ENCODE measurements around the gene EFNA5.

EFNA5 gene

GRCh38 chr5:107414802-107415201, 255.9 kb downstream of the EFNA5 start:
- no peak for DNase-seq

DNA sequence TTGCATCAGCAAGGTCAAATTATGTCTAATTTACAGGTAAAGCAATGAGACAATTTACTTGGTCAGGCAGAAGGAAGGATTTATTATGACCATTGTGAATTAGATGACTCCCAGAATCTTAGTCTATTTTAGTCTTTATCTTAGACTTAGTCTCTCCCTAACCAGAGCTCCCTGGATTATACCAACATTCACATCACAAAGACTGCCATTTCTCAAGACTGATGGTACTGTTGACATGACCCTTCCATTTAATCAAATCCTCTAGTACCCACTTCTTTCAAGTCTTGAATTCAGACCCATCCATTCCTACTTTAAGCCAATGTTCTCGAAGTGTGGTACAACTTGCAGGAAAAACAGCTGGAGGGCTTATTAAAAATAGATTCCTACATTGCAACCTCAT, 257.0 kb downstream of the EFNA5 start:
- no peak for DNase-seq

GRCh38 chr5:107408564-107408963, 262.2 kb downstream of the EFNA5 start:
- DNase-seq = no peak

GRCh38 chr5:107407713-107408298, 262.9 kb downstream of the EFNA5 start:
- DNase-seq = no peak

DNA sequence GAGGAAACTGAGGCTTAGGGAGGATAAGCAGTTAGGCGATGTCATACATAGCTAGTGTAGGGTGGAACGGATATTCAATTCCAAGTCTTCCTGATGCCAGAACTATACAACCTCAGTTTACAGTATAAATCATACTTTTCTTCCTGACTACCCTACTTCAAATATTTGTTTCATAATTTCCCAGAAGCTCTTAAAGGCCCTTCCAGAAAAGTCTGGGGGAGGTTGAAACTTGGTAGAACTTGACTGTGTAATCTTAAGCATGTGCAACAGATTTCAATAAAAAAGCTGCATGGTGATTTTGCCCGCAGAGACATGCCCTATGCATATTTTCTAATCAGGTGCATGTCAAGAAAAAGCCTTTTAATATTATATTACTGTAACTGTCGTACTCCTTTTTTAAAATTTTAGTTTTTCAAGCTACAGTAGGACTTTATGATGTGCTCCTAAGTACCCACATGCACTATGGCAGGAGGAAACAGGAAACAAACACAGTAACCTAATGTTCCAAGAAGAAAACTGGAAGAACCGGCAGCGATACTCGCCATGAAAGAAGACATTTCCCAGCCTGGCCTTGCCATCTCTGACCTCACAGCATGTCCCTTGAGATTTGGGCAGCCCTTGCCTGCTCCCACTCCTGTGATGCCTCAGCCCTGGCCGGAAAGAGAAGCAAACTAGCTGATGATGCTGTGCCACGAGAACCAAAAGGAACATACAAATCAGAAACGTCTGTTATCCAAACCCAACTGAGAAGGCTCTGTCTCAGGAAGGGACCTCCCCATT, 266.0 kb downstream of the EFNA5 start:
- no peak for DNase-seq

DNA sequence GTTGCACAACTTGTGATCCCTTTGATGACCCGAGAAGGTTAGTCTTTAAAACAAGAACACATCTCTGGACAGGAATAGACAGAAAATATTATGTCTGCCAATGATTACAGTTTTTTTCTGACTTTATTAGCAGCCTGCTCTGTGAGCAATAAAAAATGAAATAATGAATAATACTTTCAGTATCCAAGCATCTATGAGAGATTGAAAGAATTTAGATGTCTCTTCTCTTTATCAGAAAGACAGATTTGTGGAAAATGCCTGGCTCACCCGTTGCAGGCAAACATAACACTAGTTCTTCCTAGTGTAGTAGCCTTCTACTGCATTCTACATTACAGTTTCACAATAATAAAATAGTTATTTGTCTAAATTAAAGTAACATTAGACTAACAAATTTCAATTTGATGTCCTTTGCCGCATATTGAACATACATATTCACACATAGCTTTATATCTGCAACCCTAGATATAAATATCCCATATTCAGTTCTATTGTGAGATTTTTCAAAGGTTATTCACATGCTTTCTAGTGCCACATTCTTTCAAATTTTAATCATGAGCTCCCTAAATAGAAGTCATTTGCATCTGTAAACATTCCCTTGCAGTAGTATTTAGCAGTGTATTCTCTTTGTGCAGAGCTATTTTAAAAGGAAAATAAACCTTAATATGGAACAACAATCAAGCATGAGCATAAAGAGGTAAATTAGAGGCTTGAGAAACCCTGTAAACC, 267.3 kb downstream of the EFNA5 start:
- DNase-seq = no peak

DNA sequence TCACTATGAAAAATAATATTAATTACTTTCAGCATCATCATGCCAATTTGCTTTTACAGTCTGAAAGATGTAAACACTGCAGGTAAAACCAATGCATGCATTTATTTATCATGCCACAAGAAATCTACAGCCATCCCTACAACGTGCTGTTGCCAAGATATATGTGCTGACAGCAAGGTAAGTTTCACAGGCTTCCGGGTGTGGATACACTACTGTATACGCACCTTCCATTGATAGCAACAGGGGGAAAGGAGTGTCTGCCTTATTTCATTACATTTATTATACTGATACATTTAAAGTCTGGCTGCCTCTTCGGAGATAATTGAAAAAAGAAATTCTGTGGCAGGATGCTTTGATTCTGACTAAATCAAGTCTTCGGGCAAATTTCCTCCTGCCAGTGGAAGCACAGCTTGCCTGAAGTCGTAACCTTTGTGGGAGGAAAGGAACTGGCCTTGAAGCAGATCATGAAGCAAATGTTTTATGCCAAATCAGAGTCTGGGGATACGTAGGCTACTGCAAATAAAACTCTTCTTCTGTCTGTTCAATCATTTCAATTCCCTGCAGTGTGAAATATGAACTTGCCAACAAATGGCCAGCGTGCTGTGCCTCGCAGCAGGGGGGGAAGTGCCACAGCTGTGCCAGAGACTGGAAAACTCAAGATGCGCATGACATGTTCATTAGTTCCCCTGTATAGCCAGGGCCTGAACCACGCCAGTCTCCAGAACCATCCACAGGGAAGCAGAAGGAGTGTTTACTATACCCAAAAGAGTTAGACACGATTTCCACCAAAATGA, 268.1 kb downstream of the EFNA5 start:
- peak; percentile 26 for DNase-seq

- no peak for DNase-seq
Observed at GRCh38 chr5:107401470-107402122, 269.1 kb downstream of the EFNA5 start.

GRCh38 chr5:107400328-107400727, 270.4 kb downstream of the EFNA5 start:
- DNase-seq = peak; percentile 16

- DNase-seq = no peak
Observed at GRCh38 chr5:107398703-107399102, 272.0 kb downstream of the EFNA5 start.

GRCh38 chr5:107396351-107396690, 274.4 kb downstream of the EFNA5 start:
- DNase-seq = no peak

- DNase-seq = no peak
Observed at GRCh38 chr5:107395632-107396350, 274.9 kb downstream of the EFNA5 start.

DNA sequence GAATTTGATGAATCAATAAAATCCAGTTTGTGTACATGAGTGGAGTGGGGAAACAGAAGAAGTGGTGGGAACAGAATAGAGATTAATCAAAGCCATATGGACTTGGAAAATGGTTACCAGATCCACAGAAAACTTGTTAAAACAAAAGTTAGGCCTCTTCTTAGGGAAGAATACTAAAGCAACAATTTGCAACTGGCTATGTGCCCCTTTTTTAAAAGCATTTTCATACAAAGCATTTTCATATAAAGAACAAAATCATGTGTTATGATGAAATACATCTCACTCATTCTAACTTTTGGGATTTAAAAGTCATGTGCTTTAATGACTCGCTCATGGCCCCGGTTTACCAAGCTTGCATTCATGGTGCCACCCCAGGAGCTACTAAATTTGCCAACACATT, 276.9 kb downstream of the EFNA5 start:
- DNase-seq = no peak

- DNase-seq = no peak
Observed at GRCh38 chr5:107391787-107392186, 278.9 kb downstream of the EFNA5 start.

DNA sequence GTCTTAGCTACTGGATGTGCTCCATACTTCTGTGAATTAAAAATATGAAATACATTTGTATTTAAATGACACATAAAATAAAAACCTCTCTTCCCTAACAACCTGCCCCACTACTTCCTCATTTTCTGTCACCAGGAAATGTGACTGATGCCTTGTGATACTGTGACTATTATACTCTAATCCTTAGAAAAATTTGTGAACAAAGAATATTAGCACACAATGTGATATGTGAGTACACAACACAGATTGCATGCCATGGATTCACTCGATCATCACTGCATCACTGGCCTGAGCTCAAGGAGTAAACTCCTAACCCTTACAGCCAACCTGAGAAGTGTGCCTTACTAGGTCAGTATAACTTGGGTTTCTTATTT, 281.0 kb downstream of the EFNA5 start:
- no peak for DNase-seq

GRCh38 chr5:107389130-107389774, 281.5 kb downstream of the EFNA5 start:
- DNase-seq = peak; percentile 68

GRCh38 chr5:107388141-107388861, 282.4 kb downstream of the EFNA5 start:
- no peak for DNase-seq

DNA sequence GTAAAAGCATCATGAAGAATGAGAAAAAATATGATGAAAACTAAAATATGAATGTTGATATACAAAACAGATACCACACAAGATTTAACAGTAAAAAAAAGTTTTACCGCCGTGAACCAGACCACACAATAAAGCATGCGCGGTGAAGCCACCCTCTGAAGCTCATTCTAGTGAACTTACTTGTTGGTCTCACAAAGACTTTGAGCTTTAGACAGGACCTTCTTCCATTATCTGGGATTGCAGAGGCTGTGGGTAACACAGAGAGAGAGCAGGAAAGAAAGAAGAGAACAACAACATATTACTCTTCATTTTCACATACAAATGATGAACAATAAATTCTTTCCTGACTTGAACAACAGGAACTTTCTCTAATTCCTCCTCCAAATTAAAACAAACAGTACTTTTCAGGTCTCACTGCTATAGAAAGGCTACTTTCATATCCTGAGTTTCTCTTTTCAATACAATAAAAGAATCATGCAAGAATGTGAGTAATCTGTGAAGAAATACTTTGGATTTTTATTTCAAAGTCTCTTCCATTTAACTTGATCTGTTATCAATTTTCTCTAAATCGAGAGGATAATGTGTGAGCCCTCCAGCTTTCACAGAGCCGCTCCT, 283.1 kb downstream of the EFNA5 start:
- no peak for DNase-seq

DNA sequence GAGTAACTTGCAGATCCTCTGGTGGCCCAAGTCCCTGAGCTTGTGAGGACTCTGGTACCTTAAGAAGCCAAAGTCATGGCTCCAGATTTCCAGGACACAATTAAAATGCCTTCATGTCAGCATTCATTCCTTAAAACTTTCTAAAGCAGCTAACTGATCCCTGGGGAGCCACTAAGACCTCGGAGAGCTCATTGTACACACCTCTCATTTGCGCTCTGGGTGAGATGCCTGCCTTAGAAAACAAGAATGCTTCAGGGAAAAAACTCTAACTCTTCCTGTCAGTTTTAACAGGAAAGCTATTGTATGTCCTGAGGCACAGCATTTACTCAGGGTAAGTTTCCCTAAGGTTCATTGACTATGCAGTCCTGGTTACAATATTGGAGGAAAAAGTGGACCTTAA, 285.0 kb downstream of the EFNA5 start:
- no peak for DNase-seq

- no peak for DNase-seq
Observed at GRCh38 chr5:107384256-107384655, 286.5 kb downstream of the EFNA5 start.

- no peak for DNase-seq
Observed at GRCh38 chr5:107383414-107383813, 287.3 kb downstream of the EFNA5 start.

Data from DMS153 (cell line).